Muscle layer of duodenum (tissue), 2 donors: ENCODE results near the gene SELENOT.
"Not testable (repeated sequence)": the region's sequence is repeated elsewhere in the genome, so short reads cannot be mapped to it uniquely, and the experiment has no call there.

ENCODE experiments used
- H3K27ac ChIP-seq: one replicate; pipeline ENCODE4 v1.7.0; 2013; ENCODE audit warnings: mild to moderate bottlenecking, low read length
- H3K27me3 ChIP-seq: one replicate; pipeline ENCODE4 v1.7.0; 2013; ENCODE audit warnings: low read depth, mild to moderate bottlenecking, control low read depth, low read length
- H3K36me3 ChIP-seq, 2 donors: one replicate each; pipeline ENCODE4 v1.7.0; 2013; ENCODE audit warnings: low read length in 2 of 2, control low read depth in 1 of 2, mild to moderate bottlenecking in 1 of 2; ENCODE audit not compliant: insufficient read depth in 2 of 2, control insufficient read depth in 1 of 2
- H3K4me1 ChIP-seq, 2 donors: one replicate each; pipeline ENCODE4 v1.7.0; 2013; ENCODE audit warnings: low read length in 2 of 2, mild to moderate bottlenecking in 2 of 2, control low read depth in 1 of 2, moderate library complexity in 1 of 2; ENCODE audit not compliant: insufficient read depth in 2 of 2, control insufficient read depth in 1 of 2
- H3K4me3 ChIP-seq, 2 donors: one replicate each; pipeline ENCODE4 v1.7.0; 2013; ENCODE audit warnings: low read length in 2 of 2, low read depth in 1 of 2, mild to moderate bottlenecking in 1 of 2
- H3K9me3 ChIP-seq, 2 donors: one replicate each; pipeline ENCODE4 v1.7.0; 2013; ENCODE audit warnings: low read length in 2 of 2, control low read depth in 1 of 2, mild to moderate bottlenecking in 1 of 2; ENCODE audit not compliant: control insufficient read depth in 1 of 2
- donor health status: healthy.

Gene SELENOT

GRCh38 chr3:150610785-150611184 lies 7.7 kb downstream of the SELENOT start:
- H3K4me3 ChIP-seq = no peak overlapping the region
- H3K27ac ChIP-seq = no peak overlapping the region
- no peaks in the 10 kb centered on the region for H3K9me3 ChIP-seq
- peaks cover 5 to 6% of the 10 kb centered on the region in 2 donors for H3K36me3 ChIP-seq
- no peaks in the 10 kb centered on the region for H3K27me3 ChIP-seq
- peaks cover 0 to 40% of the 10 kb centered on the region in 2 donors for H3K4me1 ChIP-seq

- Histone ChIP-seq H3K4me1 (peaks cover 0 to 33% of the 10 kb centered on the region in 2 donors), H3K27me3 (no peaks in the 10 kb centered on the region), H3K9me3 (no peaks in the 10 kb centered on the region), H3K27ac (no peak overlapping the region), H3K4me3 (no peak overlapping the region), H3K36me3 (peaks cover 5 to 6% of the 10 kb centered on the region in 2 donors)
Measured at GRCh38 chr3:150611666-150612065, 8.5 kb downstream of the SELENOT start.

GRCh38 chr3:150612494-150612893 lies 9.4 kb downstream of the SELENOT start:
- peaks cover 0 to 26% of the 10 kb centered on the region in 2 donors for H3K4me1 ChIP-seq
- H3K36me3 ChIP-seq = peaks cover 5 to 6% of the 10 kb centered on the region in 2 donors
- H3K27me3 ChIP-seq = no peaks in the 10 kb centered on the region
- no peak overlapping the region for H3K27ac ChIP-seq
- H3K9me3 ChIP-seq = no peaks in the 10 kb centered on the region
- H3K4me3 ChIP-seq = no peak overlapping the region

- H3K4me1 ChIP-seq = peaks cover 0 to 20% of the 10 kb centered on the region in 2 donors
- H3K4me3 ChIP-seq = no peak overlapping the region
- H3K9me3 ChIP-seq = no peaks in the 10 kb centered on the region
- H3K27ac ChIP-seq = no peak overlapping the region
- H3K36me3 ChIP-seq = peaks cover 5 to 6% of the 10 kb centered on the region in 2 donors
- H3K27me3 ChIP-seq = no peaks in the 10 kb centered on the region
Measured at GRCh38 chr3:150613034-150613433, 9.9 kb downstream of the SELENOT start.

GRCh38 chr3:150613709-150614480 lies 10.8 kb downstream of the SELENOT start:
- Histone ChIP-seq H3K9me3 (no peaks in the 10 kb centered on the region), H3K4me3 (no peak overlapping the region), H3K36me3 (peaks cover 5 to 6% of the 10 kb centered on the region in 2 donors), H3K27me3 (no peaks in the 10 kb centered on the region), H3K27ac (no peak overlapping the region), H3K4me1 (peaks cover 0 to 18% of the 10 kb centered on the region in 2 donors)

- H3K4me3 ChIP-seq = no peak overlapping the region
- H3K36me3 ChIP-seq = peaks cover 2% of the 10 kb centered on the region in 2 donors
- H3K27me3 ChIP-seq = no peaks in the 10 kb centered on the region
- H3K27ac ChIP-seq = no peak overlapping the region
- H3K9me3 ChIP-seq = no peaks in the 10 kb centered on the region
- H3K4me1 ChIP-seq = peaks cover 0 to 3% of the 10 kb centered on the region in 2 donors
Measured at GRCh38 chr3:150620002-150620689, 17.0 kb downstream of the SELENOT start.

GRCh38 chr3:150622955-150623354 lies 19.8 kb downstream of the SELENOT start:
- H3K9me3 ChIP-seq, H3K4me3 ChIP-seq, H3K27me3 ChIP-seq, H3K27ac ChIP-seq, H3K4me1 ChIP-seq: not testable (repeated sequence)
- H3K36me3 ChIP-seq = peaks cover 21 to 24% of the 10 kb centered on the region in 2 donors

- Histone ChIP-seq H3K4me1 (peaks cover 0 to 3% of the 10 kb centered on the region in 2 donors), H3K27ac (no peak overlapping the region), H3K36me3 (peaks cover 21 to 28% of the 10 kb centered on the region in 2 donors), H3K27me3 (no peaks in the 10 kb centered on the region), H3K4me3 (no peak overlapping the region), H3K9me3 (no peaks in the 10 kb centered on the region)
Measured at GRCh38 chr3:150623945-150624344, 20.8 kb downstream of the SELENOT start.

GRCh38 chr3:150626148-150626930 lies 23.2 kb downstream of the SELENOT start:
- H3K36me3 ChIP-seq = peaks cover 31 to 37% of the 10 kb centered on the region in 2 donors
- peaks cover 0 to 3% of the 10 kb centered on the region in 2 donors for H3K4me1 ChIP-seq
- no peaks in the 10 kb centered on the region for H3K9me3 ChIP-seq
- no peaks in the 10 kb centered on the region for H3K27me3 ChIP-seq
- H3K4me3 ChIP-seq = no peak overlapping the region
- H3K27ac ChIP-seq = no peak overlapping the region

GRCh38 chr3:150627557-150627956 lies 24.4 kb downstream of the SELENOT start:
- H3K36me3 ChIP-seq = peaks cover 31 to 43% of the 10 kb centered on the region in 2 donors
- H3K27me3 ChIP-seq = no peaks in the 10 kb centered on the region
- no peaks in the 10 kb centered on the region for H3K9me3 ChIP-seq
- peaks cover 0 to 3% of the 10 kb centered on the region in 2 donors for H3K4me1 ChIP-seq
- H3K4me3 ChIP-seq = no peak overlapping the region
- no peak overlapping the region for H3K27ac ChIP-seq
